Esophagus (tissue), 2 donors: Measurements from ENCODE around the gene PCDHB12. TPM values are rescaled to one million over a fixed set of nuclear protein-coding genes. Genes with fewer than 3 reads are reported as not detected.
"Not testable (repeated sequence)": the region's sequence is repeated elsewhere in the genome, so short reads cannot be mapped to it uniquely, and the experiment has no call there.

Experiments
- H3K27ac ChIP-seq, 2 donors: one replicate each; pipeline ENCODE4 v1.5.1; 2013; ENCODE audit warnings: low read depth in 2 of 2, mild to moderate bottlenecking in 2 of 2, inconsistent platforms in 1 of 2, low read length in 1 of 2, moderate library complexity in 1 of 2
- H3K27me3 ChIP-seq, 2 donors: one replicate each; pipeline ENCODE4 v1.6.1; 2013; ENCODE audit warnings: low read length in 2 of 2, control low read depth in 1 of 2, mild to moderate bottlenecking in 1 of 2; ENCODE audit not compliant: insufficient read depth in 2 of 2, control insufficient read depth in 1 of 2
- H3K36me3 ChIP-seq, 2 donors: one replicate each; pipeline ENCODE4 v1.6.1; 2013; ENCODE audit warnings: low read length in 1 of 2; ENCODE audit not compliant: control insufficient read depth in 2 of 2, insufficient read depth in 2 of 2
- H3K4me1 ChIP-seq, 2 donors: one replicate each; pipeline ENCODE4 v1.6.1; 2013; ENCODE audit warnings: low read length in 1 of 2; ENCODE audit not compliant: control insufficient read depth in 2 of 2, insufficient read depth in 2 of 2
- H3K4me3 ChIP-seq, 2 donors: one replicate each; pipeline ENCODE4 v1.5.1; 2013; ENCODE audit warnings: low read length in 2 of 2, mild to moderate bottlenecking in 2 of 2, low read depth in 1 of 2, moderate library complexity in 1 of 2
- H3K9me3 ChIP-seq, 2 donors: one replicate each; pipeline ENCODE4 v1.6.1; 2013; ENCODE audit warnings: mild to moderate bottlenecking in 2 of 2, low read depth in 1 of 2, low read length in 1 of 2, moderate library complexity in 1 of 2; ENCODE audit not compliant: control insufficient read depth in 2 of 2, insufficient read depth in 1 of 2
- WGBS, 2 donors: extraction: QIAGEN DNeasy Blood & Tissue Kit; methylation state at CpG; one replicate each; pipeline ENCODE4 v1.1.7; 2013; 5-methylcytosine and 5-hydroxymethylcytosine counted together
- polyA plus RNA-seq, 2 donors: library from polyadenylated mRNA; stranded (reverse); fragments of 200-250 nt; gene quantifications; one replicate each; pipeline ENCODE4 v1.2.3, GENCODE V29; 2013
- donor health status: healthy with polysubstance abuse.
- donor health status: Bipolar disorder and iron deficiency.

The PCDHB12 gene
- polyA plus RNA-seq, 2 donors, result 0.08 to 0.15 TPM

GRCh38 chr5:141234109-141234667 lies 25.7 kb downstream of the PCDHB12 start:
- Histone ChIP-seq H3K4me3 (no peak overlapping the region), H3K9me3 (peaks cover 15 to 23% of the 10 kb centered on the region in 2 donors), H3K27ac (no peak overlapping the region), H3K36me3 (no peaks in the 10 kb centered on the region), H3K27me3 (no peaks in the 10 kb centered on the region), H3K4me1 (no peaks in the 10 kb centered on the region)
- 6 to 12% methylated on average over 15 of the region's 15 CpGs for WGBS, 2 donors

DNA sequence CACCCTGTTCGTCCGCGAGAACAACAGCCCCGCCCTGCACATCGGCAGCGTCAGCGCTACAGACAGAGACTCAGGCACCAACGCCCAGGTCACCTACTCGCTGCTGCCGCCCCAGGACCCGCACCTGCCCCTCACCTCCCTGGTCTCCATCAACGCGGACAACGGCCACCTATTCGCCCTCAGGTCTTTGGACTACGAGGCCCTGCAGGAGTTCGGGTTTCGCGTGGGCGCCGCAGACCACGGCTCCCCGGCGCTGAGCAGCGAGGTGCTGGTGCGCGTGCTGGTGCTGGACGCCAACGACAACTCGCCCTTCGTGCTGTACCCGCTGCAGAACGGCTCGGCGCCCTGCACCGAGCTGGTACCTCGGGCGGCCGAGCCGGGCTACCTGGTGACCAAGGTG lies 27.4 kb downstream of the PCDHB12 start:
- peaks cover 17 to 26% of the 10 kb centered on the region in 2 donors for H3K9me3 ChIP-seq
- H3K27me3 ChIP-seq, result not testable (repeated sequence)
- WGBS, 2 donors, result 31 to 32% methylated on average over 33 to 40 of the region's 40 CpGs

DNA sequence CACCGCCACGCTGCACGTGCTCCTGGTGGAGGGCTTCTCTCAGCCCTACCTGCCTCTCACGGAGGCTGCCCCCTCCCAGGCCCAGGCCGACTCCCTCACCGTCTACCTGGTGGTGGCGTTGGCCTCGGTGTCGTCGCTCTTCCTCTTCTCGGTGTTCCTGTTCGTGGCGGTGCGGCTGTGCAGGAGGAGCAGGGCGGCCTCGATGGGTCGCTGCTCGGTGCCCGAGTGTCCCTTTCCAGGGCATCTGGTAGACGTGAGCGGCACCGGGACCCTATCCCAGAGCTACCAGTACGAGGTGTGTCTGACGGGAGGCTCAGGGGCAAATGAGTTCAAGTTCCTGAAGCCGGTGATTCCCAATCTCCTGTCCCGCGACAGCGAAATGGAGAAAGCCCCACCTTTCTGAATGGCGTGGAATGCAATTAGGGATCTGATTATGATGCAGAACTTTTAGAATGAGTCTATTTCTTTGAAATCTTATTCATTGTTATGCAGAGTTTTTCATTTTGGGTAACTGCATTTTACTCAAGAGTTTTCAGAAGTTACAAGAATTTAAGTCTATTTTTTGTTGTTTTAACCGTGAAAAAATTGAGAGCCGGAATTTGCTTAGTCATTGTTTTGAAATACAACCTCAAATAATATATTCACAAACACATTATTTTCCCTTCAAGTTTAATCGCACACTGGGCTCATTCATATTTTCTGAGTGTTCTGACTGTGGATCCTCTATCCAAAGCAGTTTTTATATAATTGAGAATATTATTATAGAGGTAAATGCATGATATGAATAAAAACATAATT lies 28.2 kb downstream of the PCDHB12 start:
- Histone ChIP-seq H3K4me3 (no peak overlapping the region), H3K36me3 (no peaks in the 10 kb centered on the region), H3K9me3 (peaks cover 24 to 34% of the 10 kb centered on the region in 2 donors), H3K27me3 (peaks cover 0 to 2% of the 10 kb centered on the region in 2 donors), H3K4me1 (no peaks in the 10 kb centered on the region), H3K27ac (no peak overlapping the region)
- WGBS, 2 donors, result 23 to 28% methylated on average over 32 of the region's 32 CpGs

More for the DNA sequence above, 27.4 kb downstream of the PCDHB12 start:
- H3K27ac ChIP-seq, H3K4me1 ChIP-seq, H3K36me3 ChIP-seq, H3K4me3 ChIP-seq: not testable (repeated sequence)

- H3K27me3 ChIP-seq, result peaks cover 0 to 2% of the 10 kb centered on the region in 2 donors
- H3K36me3 ChIP-seq, result no peaks in the 10 kb centered on the region
- peaks cover 21 to 31% of the 10 kb centered on the region in 2 donors for H3K9me3 ChIP-seq
- no peak overlapping the region for H3K27ac ChIP-seq
- no peaks in the 10 kb centered on the region for H3K4me1 ChIP-seq
- H3K4me3 ChIP-seq, result no peak overlapping the region
- 32% methylated on average over 38 to 43 of the region's 43 CpGs for WGBS, 2 donors
Measured at GRCh38 chr5:141241496-141241895, 33.0 kb downstream of the PCDHB12 start.

- Histone ChIP-seq H3K4me3 (peak within 1 kb of the TSS; percentile 6 to 18), H3K27me3 (no peaks in the 10 kb centered on the region), H3K9me3 (peaks cover 22 to 39% of the 10 kb centered on the region in 2 donors), H3K27ac (no peak within 1 kb of the TSS), H3K4me1 (no peaks in the 10 kb centered on the region), H3K36me3 (no peaks in the 10 kb centered on the region)
- 10 to 14% methylated on average over 16 of the region's 16 CpGs for WGBS, 2 donors
Measured at GRCh38 chr5:141245250-141245717, 36.8 kb downstream of the PCDHB12 start, which contains the start of gene PCDHB15. Gene PCDHB15 (plus strand): TSS chr5:141245395. CDS start chr5:141245579, 184 bp downstream.

GRCh38 chr5:141246971-141247370 lies 38.5 kb downstream of the PCDHB12 start:
- not testable (repeated sequence) for H3K27me3 ChIP-seq, H3K4me1 ChIP-seq, H3K36me3 ChIP-seq, H3K27ac ChIP-seq, H3K4me3 ChIP-seq
- 44 to 49% methylated on average over 25 to 34 of the region's 42 CpGs for WGBS, 2 donors
- peaks cover 15 to 31% of the 10 kb centered on the region in 2 donors for H3K9me3 ChIP-seq

DNA sequence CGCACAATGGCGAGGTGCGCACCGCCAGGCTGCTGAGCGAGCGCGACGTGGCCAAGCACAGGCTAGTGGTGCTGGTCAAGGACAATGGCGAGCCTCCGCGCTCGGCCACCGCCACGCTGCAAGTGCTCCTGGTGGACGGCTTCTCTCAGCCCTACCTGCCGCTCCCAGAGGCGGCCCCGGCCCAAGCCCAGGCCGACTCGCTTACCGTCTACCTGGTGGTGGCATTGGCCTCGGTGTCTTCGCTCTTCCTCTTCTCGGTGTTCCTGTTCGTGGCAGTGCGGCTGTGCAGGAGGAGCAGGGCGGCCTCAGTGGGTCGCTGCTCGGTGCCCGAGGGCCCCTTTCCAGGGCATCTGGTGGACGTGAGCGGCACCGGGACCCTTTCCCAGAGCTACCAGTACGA lies 38.9 kb downstream of the PCDHB12 start:
- 51 to 52% methylated on average over 32 to 34 of the region's 34 CpGs for WGBS, 2 donors
- H3K36me3 ChIP-seq, H3K27ac ChIP-seq, H3K27me3 ChIP-seq, H3K4me3 ChIP-seq, H3K4me1 ChIP-seq: not testable (repeated sequence)
- H3K9me3 ChIP-seq, result peaks cover 15 to 30% of the 10 kb centered on the region in 2 donors

- H3K36me3 ChIP-seq, result no peaks in the 10 kb centered on the region
- peaks cover 12 to 25% of the 10 kb centered on the region in 2 donors for H3K9me3 ChIP-seq
- no peak overlapping the region for H3K4me3 ChIP-seq
- H3K4me1 ChIP-seq, result no peaks in the 10 kb centered on the region
- H3K27me3 ChIP-seq, result no peaks in the 10 kb centered on the region
- no peak overlapping the region for H3K27ac ChIP-seq
Measured at GRCh38 chr5:141250576-141250975, 42.1 kb downstream of the PCDHB12 start.

DNA sequence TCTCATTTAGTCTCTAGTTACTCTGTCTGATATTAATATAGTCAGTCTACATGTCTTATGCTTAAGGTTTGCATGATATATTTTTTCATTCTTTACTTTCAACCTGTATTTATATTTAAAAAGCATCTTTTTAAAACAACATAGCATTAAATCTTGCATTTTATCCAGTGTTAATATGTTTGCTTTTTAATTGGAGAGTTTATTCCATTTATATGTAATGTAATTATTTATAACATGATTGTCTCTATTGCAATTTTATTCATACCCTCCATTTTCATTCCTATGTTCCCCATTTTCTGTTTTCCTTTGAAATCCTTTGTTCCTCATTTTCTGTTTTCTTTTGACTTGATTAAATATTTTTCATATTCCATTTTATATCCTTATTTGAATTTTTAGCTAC lies 49.9 kb downstream of the PCDHB12 start:
- Histone ChIP-seq H3K4me1 (no peaks in the 10 kb centered on the region), H3K4me3 (no peak overlapping the region), H3K36me3 (no peaks in the 10 kb centered on the region), H3K27me3 (no peaks in the 10 kb centered on the region), H3K9me3 (peaks cover 7 to 17% of the 10 kb centered on the region in 2 donors), H3K27ac (no peak overlapping the region)

DNA sequence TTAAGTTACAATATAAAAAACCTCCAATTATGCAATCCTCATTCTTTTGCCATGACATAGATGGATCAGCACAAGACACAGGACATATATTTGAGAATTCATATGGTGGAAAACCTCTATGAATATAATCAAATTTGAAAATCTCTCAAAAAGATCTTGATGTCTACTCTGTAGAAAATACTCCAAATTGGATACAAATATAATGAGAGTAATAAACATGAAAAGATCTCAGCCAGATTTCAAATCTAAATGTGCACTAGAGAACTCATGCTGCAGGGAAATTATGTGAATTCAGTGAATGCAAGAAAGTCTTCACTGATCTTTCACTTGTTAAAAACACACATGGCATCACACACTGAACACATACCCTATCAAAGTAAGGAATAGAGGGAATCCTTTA lies 50.4 kb downstream of the PCDHB12 start:
- Histone ChIP-seq H3K4me3 (no peak overlapping the region), H3K4me1 (no peaks in the 10 kb centered on the region), H3K9me3 (peaks cover 7 to 17% of the 10 kb centered on the region in 2 donors)

More for the DNA sequence above, 50.4 kb downstream of the PCDHB12 start:
- Histone ChIP-seq H3K27ac (no peak overlapping the region), H3K36me3 (no peaks in the 10 kb centered on the region), H3K27me3 (no peaks in the 10 kb centered on the region)
